SK-N-SH treated with all-trans-retinoic acid at 6 μM for 48 hours (cell line): ENCODE results near the gene NEK10.

Experiments
- ARNTL ChIP-seq: fragments of 450-650 bp; formaldehyde crosslinking; IDR thresholded peaks from 2 replicates; pipeline ENCODE4 v1.5.0; 2020; ENCODE audit warnings: low read depth, mild to moderate bottlenecking, moderate library complexity, borderline replicate concordance
- BACH2 ChIP-seq: fragments of 250-450 bp; sonication (Bioruptor Pico); IDR thresholded peaks from 2 replicates; pipeline ENCODE4 v1.9.0; 2021; ENCODE audit warnings: mild to moderate bottlenecking, borderline replicate concordance
- CSDC2 ChIP-seq: fragments of 250-450 bp; sonication (Bioruptor Pico); IDR thresholded peaks from 2 replicates; pipeline ENCODE4 v1.5.0; 2020; ENCODE audit warnings: mild to moderate bottlenecking, moderate library complexity
- ESRRG ChIP-seq: fragments of 250-450 bp; sonication (Bioruptor Pico); IDR thresholded peaks from 2 replicates; pipeline ENCODE4 v1.6.1; 2021; ENCODE audit warnings: mild to moderate bottlenecking
- PATZ1 ChIP-seq: fragments of 250-450 bp; sonication (Bioruptor Pico); IDR thresholded peaks from 2 replicates; pipeline ENCODE4 v1.8.0; 2020; ENCODE audit warnings: mild to moderate bottlenecking, moderate library complexity, borderline replicate concordance
- PPARA ChIP-seq: fragments of 250-450 bp; sonication (Bioruptor Pico); IDR thresholded peaks from 2 replicates; pipeline ENCODE4 v1.5.0; 2020; ENCODE audit warnings: mild to moderate bottlenecking, borderline replicate concordance
- SNAI2 ChIP-seq: fragments of 250-450 bp; sonication (Bioruptor Pico); IDR thresholded peaks from 2 replicates; pipeline ENCODE4 v1.5.0; 2020; ENCODE audit warnings: mild to moderate bottlenecking, moderate library complexity
- TCF4 ChIP-seq: fragments of 250-450 bp; sonication (Bioruptor Pico); IDR thresholded peaks from 2 replicates; pipeline ENCODE4 v1.8.0; 2021; ENCODE audit warnings: mild to moderate bottlenecking, moderate library complexity, borderline replicate concordance
- ZC3H10 ChIP-seq: fragments of 250-450 bp; sonication (Bioruptor Pico); IDR thresholded peaks from 2 replicates; pipeline ENCODE4 v1.5.1; 2021; ENCODE audit warnings: mild to moderate bottlenecking, moderate library complexity
- ZFP3 ChIP-seq: fragments of 250-450 bp; sonication (Bioruptor Pico); IDR thresholded peaks from 2 replicates; pipeline ENCODE4 v1.5.0; 2020; ENCODE audit warnings: mild to moderate bottlenecking, moderate library complexity
- ZFP30 ChIP-seq: fragments of 450-650 bp; formaldehyde crosslinking; IDR thresholded peaks from 2 replicates; pipeline ENCODE4 v1.5.0; 2022; ENCODE audit warnings: mild to moderate bottlenecking, moderate library complexity
- ZNF565 ChIP-seq: fragments of 450-650 bp; formaldehyde crosslinking; conservative IDR thresholded peaks from 2 replicates; pipeline ENCODE4 v1.5.0; 2020; ENCODE audit warnings: low read depth, mild to moderate bottlenecking, moderate library complexity
- ZNF70 ChIP-seq: fragments of 450-650 bp; formaldehyde crosslinking; IDR thresholded peaks from 2 replicates; pipeline ENCODE4 v1.5.0; 2020; ENCODE audit warnings: mild to moderate bottlenecking, moderate library complexity
- TF ChIP-seq, protein P1 (sequence below): fragments of 250-450 bp; sonication (Bioruptor Pico); IDR thresholded peaks from 2 replicates; pipeline ENCODE4 v1.8.0; 2021; ENCODE audit warnings: low read depth, mild to moderate bottlenecking, moderate library complexity, borderline replicate concordance

GRCh38 chr3:27275441-27275990 lies 93.7 kb downstream of the NEK10 start:
- no peak for TF ChIP-seq ZFP30 (CRISPR knock-in tag)
- no peak for TF ChIP-seq PATZ1 (CRISPR knock-in tag)
- no peak for TF ChIP-seq ZNF565 (CRISPR knock-in tag)
- TF ChIP-seq ESRRG (CRISPR knock-in tag) = no peak
- no peak for TF ChIP-seq SNAI2 (CRISPR knock-in tag)
- no peak for TF ChIP-seq CSDC2
- no peak for TF ChIP-seq ARNTL
- no peak for TF ChIP-seq ZNF70 (CRISPR knock-in tag)
- no peak for TF ChIP-seq PPARA (CRISPR knock-in tag)
- no peak for TF ChIP-seq ZFP3 (CRISPR knock-in tag)
- TF ChIP-seq BACH2 (CRISPR knock-in tag) = no peak
- TF ChIP-seq, protein P1, sequence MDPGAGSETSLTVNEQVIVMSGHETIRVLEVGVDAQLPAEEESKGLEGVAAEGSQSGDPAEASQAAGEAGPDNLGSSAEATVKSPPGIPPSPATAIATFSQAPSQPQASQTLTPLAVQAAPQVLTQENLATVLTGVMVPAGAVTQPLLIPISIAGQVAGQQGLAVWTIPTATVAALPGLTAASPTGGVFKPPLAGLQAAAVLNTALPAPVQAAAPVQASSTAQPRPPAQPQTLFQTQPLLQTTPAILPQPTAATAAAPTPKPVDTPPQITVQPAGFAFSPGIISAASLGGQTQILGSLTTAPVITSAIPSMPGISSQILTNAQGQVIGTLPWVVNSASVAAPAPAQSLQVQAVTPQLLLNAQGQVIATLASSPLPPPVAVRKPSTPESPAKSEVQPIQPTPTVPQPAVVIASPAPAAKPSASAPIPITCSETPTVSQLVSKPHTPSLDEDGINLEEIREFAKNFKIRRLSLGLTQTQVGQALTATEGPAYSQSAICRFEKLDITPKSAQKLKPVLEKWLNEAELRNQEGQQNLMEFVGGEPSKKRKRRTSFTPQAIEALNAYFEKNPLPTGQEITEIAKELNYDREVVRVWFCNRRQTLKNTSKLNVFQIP (CRISPR knock-in tag) = no peak
- TF ChIP-seq TCF4 (CRISPR knock-in tag) = no peak
- TF ChIP-seq ZC3H10 (CRISPR knock-in tag) = no peak
